Activated gamma-delta T cell treated with anti-CD3 and anti-CD28 coated beads, Interleukin-2, amount 50 U/mL, for 16 hours (primary cell): ENCODE data around the gene CCDC198.

Experiments used
- DNase-seq: peaks from one replicate; pipeline ENCODE4 v3.0.0-alpha.2; 2020; ENCODE audit warnings: low read depth

Gene CCDC198, protein sequence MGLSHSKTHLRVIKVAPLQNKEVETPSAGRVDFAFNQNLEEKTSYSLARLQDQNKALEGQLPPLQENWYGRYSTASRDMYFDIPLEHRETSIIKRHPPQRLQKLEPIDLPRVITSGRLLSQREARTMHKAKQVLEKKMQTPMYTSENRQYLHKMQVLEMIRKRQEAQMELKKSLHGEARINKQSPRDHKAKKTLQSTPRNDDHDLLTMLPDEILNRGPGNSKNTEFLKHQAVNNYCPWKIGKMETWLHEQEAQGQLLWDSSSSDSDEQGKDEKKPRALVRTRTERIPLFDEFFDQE

DNA sequence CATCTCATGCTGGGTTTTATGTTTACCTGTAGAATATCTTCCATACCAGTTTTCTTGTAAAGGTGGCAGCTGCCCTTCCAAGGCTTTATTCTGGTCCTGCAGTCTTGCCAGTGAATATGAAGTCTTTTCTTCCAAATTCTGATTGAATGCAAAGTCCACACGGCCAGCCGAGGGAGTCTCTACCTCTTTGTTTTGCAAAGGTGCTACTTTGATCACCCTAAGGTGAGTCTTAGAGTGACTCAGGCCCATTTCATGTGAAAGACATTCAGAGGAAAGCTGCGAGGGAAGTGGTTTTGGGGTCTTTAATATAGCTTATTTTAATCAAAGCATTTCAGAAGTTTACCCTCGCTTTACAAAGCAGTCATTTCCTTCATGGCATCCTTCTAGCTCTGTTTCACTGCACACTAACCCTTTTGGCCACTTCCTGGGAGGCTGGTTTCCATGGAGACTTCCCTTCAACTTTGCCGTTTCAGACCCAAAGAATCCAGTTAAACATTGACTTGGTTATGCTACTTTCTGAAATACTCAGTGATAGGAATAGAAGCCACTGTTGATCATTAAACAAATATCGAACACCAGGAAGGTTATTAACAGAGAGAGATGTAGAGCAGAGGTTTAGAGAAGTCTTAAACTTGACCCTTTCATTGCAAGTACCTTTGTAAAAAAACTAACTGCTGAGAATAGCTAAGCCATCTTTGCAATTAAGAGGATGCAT, at the start of gene CCDC198:
Gene CCDC198, minus strand, starts transcription at position 391 of the 715 bp plus-strand sequence. Its CDS starts 142 bp downstream, at position 249.
- no peak for DNase-seq

DNA sequence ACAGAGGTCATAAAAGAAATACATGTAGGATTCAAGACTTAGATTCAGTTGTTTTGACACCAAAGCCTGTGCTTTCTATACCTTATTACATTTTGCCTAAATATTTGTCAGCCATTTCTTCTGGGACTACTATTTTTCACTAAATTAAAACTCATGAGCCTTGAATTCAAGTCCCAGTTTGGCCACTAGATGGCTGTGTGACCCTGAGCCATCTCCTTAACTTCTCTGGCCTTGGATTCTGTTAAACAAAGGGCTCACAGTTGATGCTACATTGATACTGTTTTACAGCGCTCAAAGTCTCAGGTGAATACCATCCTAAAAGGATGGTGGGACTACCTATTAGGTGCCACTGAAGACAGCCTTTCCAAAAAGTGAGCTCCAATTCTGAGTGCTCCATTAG, 39.6 kb upstream of the CCDC198 start:
- DNase-seq: no peak

DNA sequence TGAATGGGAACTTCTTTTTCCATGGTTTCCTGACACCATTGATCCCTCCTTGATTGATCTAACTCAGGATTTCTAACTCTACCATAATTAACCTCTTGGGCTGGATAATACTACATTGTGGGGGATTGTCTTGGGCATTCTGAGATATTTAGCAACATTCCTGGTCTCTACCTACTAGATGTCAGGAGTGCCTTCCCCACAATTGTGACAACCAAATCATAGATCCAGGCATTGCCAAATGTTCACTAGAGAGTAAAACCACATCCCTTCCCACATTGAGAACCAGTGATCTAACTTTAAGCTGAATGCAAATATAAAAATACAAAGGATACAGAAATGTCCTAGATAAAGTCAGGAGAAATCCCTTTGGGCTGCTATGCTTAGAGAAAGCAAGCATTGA, 36.9 kb upstream of the CCDC198 start:
- no peak for DNase-seq

DNA sequence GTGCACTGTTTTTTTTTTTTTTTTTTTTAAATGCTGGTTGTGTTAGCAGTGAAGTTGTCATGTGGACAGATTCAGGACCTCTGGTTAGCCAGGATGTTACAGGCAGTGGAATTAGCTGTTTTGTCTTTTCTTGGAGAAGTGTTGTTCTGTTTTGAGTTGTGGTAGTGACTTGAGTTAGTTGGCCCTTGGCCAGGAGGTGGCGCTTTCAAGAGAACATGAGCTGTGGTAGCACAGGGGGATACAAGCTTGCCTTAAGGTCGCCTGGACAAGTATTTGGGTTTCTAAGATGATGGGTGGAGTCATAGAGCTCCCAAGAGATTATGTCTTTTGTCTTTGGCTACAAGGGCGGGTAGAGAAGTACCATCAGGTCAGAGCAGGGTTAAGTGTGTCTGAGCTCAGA, 33.3 kb upstream of the CCDC198 start:
- DNase-seq: no peak

DNA sequence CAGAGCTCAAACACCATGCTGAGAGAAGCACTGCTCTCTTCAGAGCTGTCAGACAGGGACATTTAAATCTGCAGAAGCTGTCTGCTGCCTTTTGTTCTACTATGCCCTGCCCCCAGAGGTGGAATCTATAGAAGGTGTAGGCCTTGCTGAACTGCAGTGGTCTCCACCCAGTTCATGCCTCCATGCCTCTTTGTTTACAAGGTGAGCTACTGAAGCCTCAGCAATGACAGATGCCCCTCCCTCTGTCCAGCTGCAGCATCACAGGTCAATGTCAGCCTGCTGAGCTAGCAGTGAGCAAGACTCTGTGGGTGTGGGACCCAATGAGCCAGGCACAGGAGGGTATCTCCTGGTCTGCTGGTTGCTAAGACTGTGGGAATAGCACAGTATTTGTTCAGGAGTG, 25.4 kb upstream of the CCDC198 start:
- DNase-seq: no peak

DNA sequence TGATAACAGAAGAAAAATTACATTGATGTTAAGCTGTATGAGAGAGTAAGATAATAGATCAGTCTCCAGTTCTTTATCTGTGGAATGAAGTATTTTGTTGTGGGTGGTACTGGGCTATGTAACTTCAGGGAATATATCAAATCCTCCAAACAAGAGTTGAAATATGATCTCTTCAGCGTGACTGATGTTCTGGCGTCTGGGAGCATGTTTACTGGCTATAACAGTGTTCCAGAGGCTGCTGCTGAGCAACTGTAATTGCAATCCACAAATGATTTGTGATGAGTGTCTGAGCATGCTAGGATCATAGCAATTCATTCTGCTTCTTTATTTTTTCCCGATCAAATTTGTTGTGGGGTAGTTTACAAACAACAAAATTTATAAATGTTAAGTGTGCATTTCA, 18.6 kb upstream of the CCDC198 start:
- no peak for DNase-seq

DNA sequence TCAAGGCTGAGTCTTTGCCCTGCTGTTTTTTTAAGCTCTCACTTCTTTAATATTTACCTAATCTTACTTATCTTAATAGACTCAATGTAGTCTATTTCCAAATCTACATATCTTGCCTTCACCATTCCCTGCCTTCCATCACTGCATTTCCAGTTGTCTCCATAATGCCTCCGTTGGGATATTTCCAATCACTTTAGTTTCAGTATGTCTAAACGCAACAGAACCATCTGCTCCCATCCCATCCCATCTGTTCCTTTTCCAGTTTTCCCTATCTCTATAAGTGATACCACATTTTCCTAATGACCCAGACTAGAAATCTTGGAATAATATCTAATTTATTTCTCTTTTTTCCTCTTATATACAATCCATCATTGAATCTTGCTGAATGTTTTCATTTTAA, 15.1 kb upstream of the CCDC198 start:
- no peak for DNase-seq

DNA sequence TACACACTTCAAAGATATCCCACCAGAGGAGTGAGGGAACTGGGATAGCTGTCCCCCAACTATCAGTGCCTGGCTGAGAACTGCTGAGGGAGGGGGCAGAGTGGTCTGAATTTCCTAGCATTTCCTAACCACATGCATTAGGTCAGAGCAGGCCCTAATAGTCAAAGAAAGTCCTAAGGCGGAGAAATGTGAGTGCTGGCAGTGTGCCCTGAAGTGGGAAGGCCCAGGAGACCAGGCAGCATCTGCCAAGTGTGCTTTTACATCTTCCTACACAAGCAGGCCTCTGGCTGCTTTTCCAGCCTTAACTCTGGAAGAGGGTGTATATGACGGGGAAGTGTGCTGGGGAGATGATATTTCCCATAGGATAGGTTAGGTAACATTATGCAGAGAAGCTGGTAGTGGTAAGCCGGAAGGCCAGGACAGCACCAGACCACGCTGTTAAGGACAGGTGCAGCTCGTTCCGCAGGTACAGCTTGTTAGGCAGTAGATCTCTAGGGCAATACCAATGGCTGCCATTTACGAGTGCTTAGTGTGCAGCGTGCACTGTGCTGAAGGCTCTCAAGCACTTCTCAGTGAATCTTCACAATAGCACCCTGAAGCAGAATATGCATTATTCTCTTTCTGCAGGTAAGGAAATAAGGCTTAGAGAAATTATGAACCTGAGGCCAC, 9.1 kb upstream of the CCDC198 start:
- DNase-seq: no peak

DNA sequence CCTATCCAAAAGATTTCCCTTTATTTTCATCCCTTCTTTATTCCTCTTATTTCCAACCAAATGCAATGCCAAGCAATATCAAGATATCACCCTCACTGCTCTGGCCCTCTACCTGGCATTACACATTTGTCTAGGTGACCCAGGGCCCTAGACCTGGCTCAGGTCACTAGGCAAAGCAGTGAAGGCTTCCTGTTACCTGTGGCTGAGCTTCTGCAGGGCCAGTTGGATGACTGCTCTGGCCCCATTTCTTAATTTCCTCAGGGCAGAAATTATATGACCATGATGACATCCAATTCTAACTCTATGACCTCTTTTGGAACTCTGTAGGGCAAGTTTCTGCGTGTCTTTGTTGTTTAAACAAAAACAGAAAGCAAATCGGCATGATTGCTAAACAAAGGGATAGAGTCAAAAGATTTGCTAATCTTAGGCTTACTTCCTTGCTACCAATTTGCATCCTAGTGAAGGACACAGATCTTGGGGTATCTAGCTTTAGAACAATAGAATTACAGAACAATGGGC, 7.4 kb upstream of the CCDC198 start:
- DNase-seq: no peak

DNA sequence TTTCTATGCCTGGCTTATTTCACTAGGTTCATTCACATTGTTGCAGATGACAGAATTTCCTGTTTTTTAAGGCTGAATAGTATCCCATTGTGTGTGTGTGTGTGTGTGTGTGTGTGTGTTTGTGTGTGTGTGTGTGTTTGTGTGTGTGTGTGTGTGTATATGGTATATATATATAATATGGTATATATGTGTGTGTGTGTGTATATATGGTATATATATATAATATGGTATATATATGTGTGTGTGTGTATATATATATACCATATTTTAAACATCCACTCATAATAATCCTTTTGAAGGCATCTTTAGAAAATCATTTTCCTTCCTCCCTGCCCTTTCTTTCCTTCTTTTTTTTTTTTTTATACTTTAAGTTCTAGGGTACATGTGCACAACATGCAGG, 5.0 kb upstream of the CCDC198 start:
- no peak for DNase-seq

DNA sequence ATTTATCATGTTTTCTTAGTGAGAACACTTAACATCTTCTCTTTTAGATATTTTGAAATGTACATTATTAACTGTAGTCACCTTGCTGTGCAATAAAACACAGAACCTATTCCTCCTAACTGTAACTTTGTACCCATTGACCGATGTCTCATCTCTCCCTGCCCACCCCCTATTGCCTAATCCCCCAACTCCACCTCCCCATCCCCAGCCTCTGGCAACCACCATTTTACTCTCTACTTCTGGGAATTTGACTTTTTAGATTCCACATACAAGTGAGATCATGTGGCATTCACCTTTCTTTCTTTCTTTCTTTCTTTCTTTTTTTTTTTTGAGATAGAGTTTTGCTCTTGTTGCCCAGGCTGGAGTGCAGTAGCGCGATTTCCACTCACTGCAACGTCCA, 4.4 kb upstream of the CCDC198 start:
- no peak for DNase-seq

DNA sequence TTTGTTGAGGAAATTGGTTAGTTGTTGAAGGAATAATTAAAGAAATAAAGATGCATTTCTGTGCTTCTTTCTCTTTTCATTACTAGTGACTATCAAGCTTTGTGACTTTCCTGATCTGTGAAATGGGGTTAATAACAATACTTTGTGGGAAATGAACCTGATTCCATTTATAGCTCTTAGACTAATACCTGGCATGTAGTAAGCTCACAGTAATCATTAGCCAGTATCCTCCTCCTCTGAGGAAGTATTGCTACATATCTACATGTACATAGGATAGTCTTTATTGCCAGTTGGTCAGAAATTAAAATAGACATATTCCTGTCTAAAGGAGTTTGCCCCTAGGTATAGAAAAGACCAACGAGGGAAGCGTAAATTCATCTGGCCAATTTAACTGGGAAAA, 1.8 kb upstream of the CCDC198 start:
- no peak for DNase-seq

DNA sequence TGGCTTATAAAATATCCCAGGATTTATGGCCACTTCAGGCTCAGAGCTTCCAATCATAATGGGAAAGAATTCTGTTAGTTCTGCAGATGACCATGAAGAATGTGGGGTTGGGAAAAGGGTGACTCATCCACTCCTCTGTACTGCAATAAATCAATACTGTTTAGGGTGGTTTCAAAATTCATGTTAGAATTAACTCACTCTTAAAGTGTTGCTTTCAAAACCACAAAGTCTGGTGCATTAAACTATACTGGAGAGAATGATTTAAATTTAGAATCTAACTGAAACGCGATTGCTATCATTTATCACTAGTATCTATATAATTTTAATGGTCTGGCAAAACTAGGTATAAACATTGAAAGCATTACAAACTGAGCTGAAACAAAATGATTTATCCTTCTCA, 798 bp downstream of the CCDC198 start:
- DNase-seq: no peak

DNA sequence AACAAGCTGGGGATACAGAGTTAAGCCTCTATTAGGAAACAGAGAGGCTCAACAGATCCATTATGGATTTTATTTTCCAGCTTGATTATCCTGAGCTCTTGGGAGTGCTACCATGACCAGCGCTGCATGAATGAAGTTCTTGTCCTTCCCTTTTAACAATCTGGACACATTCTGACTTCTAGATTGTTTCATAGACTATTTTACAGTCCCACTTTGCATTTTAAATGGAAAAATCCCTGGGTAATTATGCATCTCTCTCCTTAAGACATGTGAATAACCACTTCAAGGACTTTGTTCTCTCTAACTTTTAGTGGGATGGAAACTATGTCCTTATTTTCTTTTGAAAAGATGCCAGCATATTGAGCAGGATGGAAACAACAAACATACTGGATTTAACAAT, 2.0 kb downstream of the CCDC198 start:
- no peak for DNase-seq

DNA sequence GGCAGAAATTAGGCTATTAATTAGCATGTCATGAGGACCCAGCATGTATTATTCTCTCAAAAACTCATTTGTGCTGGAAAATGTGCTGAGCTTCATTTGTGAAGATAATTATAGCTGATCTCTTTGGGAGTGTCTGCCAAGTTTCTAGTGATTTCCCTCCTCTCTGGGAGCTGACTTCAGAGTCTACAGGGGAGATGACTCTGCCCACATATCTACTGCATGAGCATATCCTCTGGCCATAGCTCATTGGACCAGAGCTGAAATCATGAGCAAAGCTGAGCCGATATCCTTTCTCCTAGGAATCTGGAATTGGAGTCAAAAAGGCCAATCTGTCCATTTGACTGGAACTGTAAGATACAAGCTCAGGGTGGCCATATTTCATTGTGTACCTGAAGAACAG, 5.9 kb downstream of the CCDC198 start:
- DNase-seq: no peak

DNA sequence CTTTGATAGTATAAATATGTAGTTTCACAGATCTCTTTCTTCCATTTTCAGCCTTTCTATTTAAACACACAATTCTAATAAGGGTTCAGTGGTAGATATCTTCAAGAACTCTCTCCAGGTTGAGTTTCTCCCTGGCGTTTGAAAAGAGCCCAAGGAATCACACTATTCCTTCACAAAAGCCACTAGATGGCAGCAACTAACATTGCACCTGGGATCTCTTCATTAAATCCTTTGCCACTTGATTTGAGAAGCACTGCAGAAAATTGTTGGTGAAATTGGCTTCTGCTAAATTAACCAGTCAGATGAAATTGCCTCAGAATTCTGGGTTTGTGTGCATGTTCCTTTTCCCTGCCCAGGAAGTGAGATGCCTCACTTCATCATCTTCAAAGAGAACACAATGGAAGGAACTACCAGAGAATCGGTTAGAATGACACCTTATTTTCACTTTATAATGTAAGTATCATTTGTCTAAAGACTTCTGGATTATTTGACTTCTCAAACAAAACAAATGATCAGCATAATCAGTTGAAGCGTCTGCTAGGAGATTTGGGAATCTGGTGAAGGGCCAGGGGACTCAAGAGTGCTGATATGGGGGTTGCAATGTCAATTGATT, 6.8 kb downstream of the CCDC198 start:
- no peak for DNase-seq

DNA sequence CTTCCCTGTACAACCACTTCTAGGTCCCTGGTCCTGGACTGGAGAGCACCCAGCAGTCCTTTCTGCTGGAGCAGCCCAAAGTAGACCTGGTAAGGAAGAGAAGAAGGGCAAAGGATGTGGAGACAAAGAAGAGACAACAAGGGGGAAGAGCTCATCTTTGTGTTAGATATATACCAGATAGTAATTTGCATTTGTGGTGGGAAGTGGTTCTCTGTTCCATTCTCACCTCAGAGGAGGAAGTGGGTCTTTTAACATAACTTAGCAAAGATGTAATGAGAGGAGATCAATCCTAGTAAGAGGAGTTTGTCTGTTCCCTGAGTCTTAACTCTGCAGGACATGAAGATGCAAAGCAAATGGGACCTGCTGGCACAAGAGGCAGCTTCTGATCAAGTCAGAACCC, 8.0 kb downstream of the CCDC198 start:
- no peak for DNase-seq

DNA sequence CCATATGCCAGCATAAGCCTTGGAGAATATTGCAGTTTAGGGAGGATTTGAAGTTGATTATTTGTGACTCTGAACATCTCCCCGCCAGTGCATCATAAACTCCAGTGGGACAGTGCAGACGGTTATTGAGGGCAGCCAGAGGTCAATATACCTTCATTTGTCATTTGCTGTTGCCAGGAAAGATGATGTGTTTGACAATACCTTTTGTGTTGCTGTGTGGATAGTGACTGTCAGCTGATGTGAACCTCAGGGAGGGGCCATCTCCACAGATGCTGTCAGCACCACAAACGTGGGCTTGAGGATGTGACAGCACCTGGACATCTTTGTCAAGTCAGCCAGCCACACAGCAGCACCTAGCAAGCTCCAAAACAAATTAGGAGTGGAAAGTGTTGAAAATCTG, 11.5 kb downstream of the CCDC198 start:
- DNase-seq: no peak

DNA sequence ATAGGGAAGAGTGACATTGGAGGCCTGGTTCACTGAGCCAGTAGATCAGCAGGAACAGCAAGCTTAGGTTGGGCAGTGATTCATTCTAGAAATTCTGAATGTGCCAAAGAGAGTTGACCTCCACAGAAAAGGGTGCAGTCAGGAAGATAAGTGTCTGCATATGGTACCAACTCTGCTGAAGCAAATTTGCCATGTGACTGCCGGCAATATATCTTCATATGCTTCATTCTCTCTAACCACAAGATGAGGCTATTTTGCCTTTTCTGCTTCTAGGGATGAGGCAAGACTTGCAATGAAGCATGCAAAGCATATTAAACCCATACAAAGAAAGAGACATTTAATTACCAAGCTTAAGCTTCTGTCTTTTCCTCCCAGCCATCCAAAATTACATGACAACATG, 13.6 kb downstream of the CCDC198 start:
- DNase-seq: no peak

DNA sequence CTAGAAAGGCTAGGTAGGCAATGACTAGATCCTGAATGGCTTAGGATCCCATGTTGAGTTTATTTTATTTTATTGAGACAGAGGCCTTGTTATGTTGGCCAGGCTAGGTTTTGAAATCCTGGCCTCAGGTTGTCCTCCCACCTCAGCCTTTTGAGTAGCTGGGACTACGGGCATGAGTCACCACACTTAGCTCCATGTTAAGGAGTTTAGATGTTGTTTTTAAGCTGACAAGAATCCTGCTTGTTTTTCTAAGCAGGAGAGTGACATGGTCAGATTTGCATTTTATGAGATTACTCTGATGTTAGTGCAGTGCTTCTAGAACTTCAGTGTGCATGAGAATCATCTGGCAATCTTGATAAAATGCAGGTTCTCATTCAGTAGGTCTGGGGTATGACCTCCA, 14.5 kb downstream of the CCDC198 start:
- DNase-seq: no peak

DNA sequence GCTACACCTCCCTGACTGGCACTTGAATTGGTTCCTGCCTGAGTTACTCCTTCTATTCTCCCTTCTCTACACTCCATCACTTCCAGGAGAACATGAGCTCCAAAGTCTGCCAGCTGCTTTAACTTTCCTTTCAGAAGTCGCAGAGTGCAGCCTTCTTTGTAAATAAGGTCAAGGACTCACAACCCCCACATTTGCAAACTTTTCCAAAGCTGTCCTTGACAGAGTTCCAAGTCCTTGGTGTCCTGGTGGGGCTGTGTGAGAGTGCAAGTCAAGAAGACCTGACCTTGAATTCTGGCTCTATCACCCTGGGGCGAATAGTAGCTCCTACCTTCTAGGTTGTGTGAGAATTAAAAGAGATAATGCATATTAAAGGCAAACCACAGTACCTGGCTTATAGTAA, 15.6 kb downstream of the CCDC198 start:
- DNase-seq: no peak

DNA sequence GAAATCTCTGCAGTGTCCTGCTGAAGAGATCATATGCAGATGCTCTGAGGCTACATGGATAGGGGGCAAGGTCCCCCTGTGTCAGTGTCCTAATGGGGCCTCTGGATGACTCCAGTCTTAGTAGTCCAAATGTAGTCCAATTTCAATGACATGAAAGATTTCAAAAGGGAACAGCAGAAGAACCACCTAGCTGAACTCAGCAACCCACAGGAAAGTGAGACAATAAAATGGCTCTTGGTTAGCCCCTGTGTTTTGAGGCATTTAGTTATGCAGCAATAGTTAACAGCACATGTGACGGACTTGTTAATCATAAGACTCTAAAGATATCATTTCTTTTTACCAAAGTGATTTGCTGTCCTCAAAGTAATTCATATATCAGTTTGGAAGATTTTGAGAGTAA, 22.7 kb downstream of the CCDC198 start:
- DNase-seq: no peak
